IMR-90 (cell line): Measurements from ENCODE around the gene GIT1. TPM values are rescaled to one million over a fixed set of nuclear protein-coding genes. Genes with fewer than 3 reads are reported as not detected.

Experiments used
- ATAC-seq: fragments of 200-7000 bp; cut with Tn5 transposase; 2 replicates; pipeline ENCODE4 v1.9.1; 2020; ENCODE audit warnings: low read depth, mild to moderate bottlenecking, moderate library complexity
- BruUV-seq: library from RNA; stranded (reverse); fragments of 400-500 nt; replicated peaks from 2 replicates; lab custom pipeline; 2021; lab: Mats Ljungman, UMichigan
- CTCF ChIA-PET: fragments of 300-600 bp; formaldehyde crosslinking; extraction: SDS; loops from one replicate; lab custom pipeline; 2021; ENCODE audit warnings: antibody characterized with exemption; lab: Yijun Ruan, JAX
- POLR2A ChIA-PET: fragments of 300-600 bp; sonication (Branson Sonifier 250); formaldehyde crosslinking; loops from one replicate; lab custom pipeline; 2022; ENCODE audit warnings: antibody characterized with exemption; ENCODE audit not compliant: unreplicated experiment; lab: Charles Lee
- DNase-seq: peaks from one replicate; pipeline ENCODE4 v3.0.0; 2013
- H2AFZ ChIP-seq: replicated peaks from 2 replicates; pipeline ENCODE3; 2013; ENCODE audit warnings: low read length, mild to moderate bottlenecking; ENCODE audit not compliant: poor library complexity
- H2AK5ac ChIP-seq: 2 replicates; pipeline ENCODE4 v1.6.1; 2013; ENCODE audit warnings: low read depth, low read length, inconsistent platforms
- H2AK9ac ChIP-seq: replicated peaks from 2 replicates; pipeline ENCODE3; 2013; ENCODE audit warnings: mild to moderate bottlenecking, low read depth, low read length, moderate library complexity; ENCODE audit not compliant: poor library complexity
- H2BK120ac ChIP-seq: 2 replicates; pipeline ENCODE4 v1.6.1; 2013; ENCODE audit warnings: low read depth, low read length, inconsistent platforms
- H2BK15ac ChIP-seq: 3 replicates; pipeline ENCODE4 v1.6.1; 2013; ENCODE audit warnings: low read depth, low read length, inconsistent platforms
- H2BK20ac ChIP-seq: 2 replicates; pipeline ENCODE4 v1.6.1; 2013; ENCODE audit warnings: low read depth, mild to moderate bottlenecking, inconsistent platforms, low read length, moderate library complexity
- H2BK5ac ChIP-seq: 2 replicates; pipeline ENCODE4 v1.6.1; 2013; ENCODE audit warnings: mild to moderate bottlenecking, low read depth, low read length, inconsistent platforms; ENCODE audit not compliant: poor library complexity, severe bottlenecking
- H3K14ac ChIP-seq: replicated peaks from 2 replicates; pipeline ENCODE4 v1.6.1; 2013; ENCODE audit warnings: low read depth, low read length, inconsistent platforms
- H3K18ac ChIP-seq: 2 replicates; pipeline ENCODE4 v1.6.1; 2013; ENCODE audit warnings: low read depth, low read length, control low read depth
- H3K23ac ChIP-seq: 2 replicates; pipeline ENCODE4 v1.6.1; 2013; ENCODE audit warnings: low read depth, low read length, inconsistent platforms
- H3K27ac ChIP-seq: 2 replicates; pipeline ENCODE4 v1.5.1; 2013; ENCODE audit warnings: mild to moderate bottlenecking, control low read depth, low read length; ENCODE audit not compliant: insufficient read depth
- H3K27me3 ChIP-seq: 2 replicates; pipeline ENCODE4 v1.6.1; 2013; ENCODE audit warnings: low read length; ENCODE audit not compliant: control insufficient read depth, insufficient read depth
- H3K36me3 ChIP-seq: 2 replicates; pipeline ENCODE4 v1.6.1; 2013; ENCODE audit warnings: low read length, mixed read lengths; ENCODE audit not compliant: control insufficient read depth, insufficient read depth
- H3K4ac ChIP-seq: 2 replicates; pipeline ENCODE4 v1.6.1; 2013; ENCODE audit warnings: low read depth, low read length, inconsistent platforms
- H3K4me1 ChIP-seq: 2 replicates; pipeline ENCODE4 v1.6.1; 2013; ENCODE audit warnings: low read length, mixed read lengths; ENCODE audit not compliant: control insufficient read depth, insufficient read depth
- H3K4me2 ChIP-seq: 2 replicates; pipeline ENCODE4 v1.6.1; 2013; ENCODE audit warnings: low read depth, mild to moderate bottlenecking, control low read depth, low read length, moderate library complexity
- H3K4me3 ChIP-seq: 2 replicates; pipeline ENCODE4 v1.5.1; 2013; ENCODE audit warnings: low read depth, mild to moderate bottlenecking, control low read depth, low read length, moderate library complexity; ENCODE audit not compliant: insufficient read depth
- H3K56ac ChIP-seq: 2 replicates; pipeline ENCODE4 v1.6.1; 2013; ENCODE audit warnings: low read length, inconsistent platforms; ENCODE audit not compliant: insufficient read depth; ENCODE audit errors: extremely low read depth
- H3K79me1 ChIP-seq, 2 experiments: 2 replicates each; pipeline ENCODE4 v1.6.1; 2013; ENCODE audit warnings: low read length in 2 of 2, inconsistent platforms in 1 of 2, low read depth in 1 of 2
- H3K9ac ChIP-seq: 2 replicates; pipeline ENCODE4 v1.6.1; 2013; ENCODE audit warnings: low read depth, low read length, control low read depth
- H3K9me1 ChIP-seq: 2 replicates; pipeline ENCODE4 v1.6.1; 2013; ENCODE audit warnings: low read length, inconsistent platforms; ENCODE audit not compliant: insufficient read depth
- H3K9me3 ChIP-seq: 2 replicates; pipeline ENCODE4 v1.6.1; 2013; ENCODE audit warnings: low read length; ENCODE audit not compliant: control insufficient read depth, insufficient read depth
- H4K20me1 ChIP-seq: 2 replicates; pipeline ENCODE4 v1.6.1; 2013; ENCODE audit warnings: low read length, inconsistent platforms; ENCODE audit not compliant: insufficient read depth
- H4K5ac ChIP-seq: 2 replicates; pipeline ENCODE4 v1.6.1; 2013; ENCODE audit warnings: mild to moderate bottlenecking, low read depth, low read length, control low read depth
- H4K8ac ChIP-seq, 2 experiments: 2 replicates each; pipeline ENCODE4 v1.6.1; 2013; ENCODE audit warnings: low read depth in 2 of 2, low read length in 2 of 2, control low read depth in 1 of 2, inconsistent platforms in 1 of 2
- H4K91ac ChIP-seq: 2 replicates; pipeline ENCODE4 v1.6.1; 2013; ENCODE audit warnings: low read depth, low read length, inconsistent platforms; ENCODE audit not compliant: insufficient read depth
- BHLHE40 ChIP-seq: fragments of 150-350 bp; IDR thresholded peaks from 2 replicates; pipeline ENCODE4 v1.6.1; 2016; ENCODE audit warnings: mild to moderate bottlenecking, low read depth, low read length
- CEBPB ChIP-seq: IDR thresholded peaks from 2 replicates; pipeline ENCODE4 v1.6.1; 2012; ENCODE audit warnings: low read depth, low read length, improper control_type of control experiment
- CHD1 ChIP-seq: IDR thresholded peaks from 2 replicates; pipeline ENCODE4 v1.6.1; 2012; ENCODE audit warnings: low read depth, low read length, improper control_type of control experiment
- FOS ChIP-seq: fragments of 150-350 bp; IDR thresholded peaks from 2 replicates; pipeline ENCODE4 v1.6.1; 2016; ENCODE audit warnings: low read depth, low read length
- MAFK ChIP-seq: IDR thresholded peaks from 2 replicates; pipeline ENCODE4 v1.6.1; 2012; ENCODE audit warnings: low read depth, low read length, improper control_type of control experiment
- MAZ ChIP-seq: IDR thresholded peaks from 2 replicates; pipeline ENCODE4 v1.6.1; 2012; ENCODE audit warnings: low read depth, mild to moderate bottlenecking, low read length, improper control_type of control experiment, moderate library complexity, borderline replicate concordance
- MXI1 ChIP-seq: IDR thresholded peaks from 2 replicates; pipeline ENCODE4 v1.6.1; 2012; ENCODE audit warnings: low read depth, mild to moderate bottlenecking, low read length, moderate library complexity, borderline replicate concordance
- NFE2L2 ChIP-seq: fragments of 150-350 bp; IDR thresholded peaks from 2 replicates; pipeline ENCODE4 v1.6.1; 2016; ENCODE audit warnings: low read depth, mild to moderate bottlenecking, low read length
- POLR2A ChIP-seq: IDR thresholded peaks from 2 replicates; pipeline ENCODE4 v1.6.1; 2012; ENCODE audit warnings: mild to moderate bottlenecking, low read depth, low read length
- RAD21 ChIP-seq: IDR thresholded peaks from 2 replicates; pipeline ENCODE4 v1.6.1; 2012; ENCODE audit warnings: low read length, improper control_type of control experiment
- RCOR1 ChIP-seq: IDR thresholded peaks from 2 replicates; pipeline ENCODE4 v1.6.1; 2012; ENCODE audit warnings: mild to moderate bottlenecking, low read length, improper control_type of control experiment; ENCODE audit not compliant: insufficient replicate concordance
- RFX5 ChIP-seq: IDR thresholded peaks from 2 replicates; pipeline ENCODE4 v1.8.0; 2012; ENCODE audit warnings: low read depth, mild to moderate bottlenecking, low read length, moderate library complexity
- SMC3 ChIP-seq: fragments of 150-350 bp; IDR thresholded peaks from 2 replicates; pipeline ENCODE4 v1.6.1; 2016; ENCODE audit warnings: low read depth, mild to moderate bottlenecking, antibody characterized with exemption, low read length, moderate library complexity
- WGBS, 2 experiments: methylation state at CpG; one replicate each; pipeline versions ENCODE4 v1.1.5 to v1.1.7; 2013; ENCODE audit warnings: missing lambda C conversion rate in 2 of 2; ENCODE audit not compliant: insufficient read length in 1 of 2; ENCODE audit errors: extremely low coverage in 2 of 2; 5-methylcytosine and 5-hydroxymethylcytosine counted together
- dilution Hi-C: fragments of 300-500 bp; cut with HindIII; formaldehyde crosslinking; loops from one replicate; pipeline ENCODE4 v1.14.3; 2018; ENCODE audit warnings: low sequenced_read_pairs; ENCODE audit not compliant: unreplicated experiment
- in situ Hi-C: fragments of 300-500 bp; cut with MboI; formaldehyde crosslinking; loops from 3 replicates; pipeline ENCODE4 v1.14.3; 2019; ENCODE audit warnings: low sequenced_read_pairs, inconsistent platforms, mixed read lengths
- intact Hi-C: fragments of 100-400 bp; cut with micrococcal nuclease; formaldehyde crosslinking; loops from 2 replicates; pipeline ENCODE4 v1.10.0; 2022
- polyA plus RNA-seq, 3 experiments: library from polyadenylated mRNA; depleted of rRNA; stranded (reverse); fragments of >200 nt; gene quantifications; 2 replicates each; pipeline ENCODE4 v1.2.3, GENCODE V29; 2012; ENCODE audit warnings: low replicate concordance in 1 of 3
- total RNA-seq: library from RNA; depleted of rRNA; stranded (reverse); fragments of >200 nt; gene quantifications from 2 replicates; pipeline ENCODE4 v1.2.3, GENCODE V29; 2012
- TF ChIP-seq, protein P1 (sequence below): fragments of 150-350 bp; IDR thresholded peaks from 2 replicates; pipeline ENCODE4 v1.6.1; 2017; ENCODE audit warnings: mild to moderate bottlenecking, antibody characterized with exemption, low read length, low read depth
- TF ChIP-seq, protein P2 (sequence below): fragments of 150-350 bp; IDR thresholded peaks from 2 replicates; pipeline ENCODE4 v1.6.1; 2016; ENCODE audit warnings: low read depth, mild to moderate bottlenecking, low read length, moderate library complexity, borderline replicate concordance
- TF ChIP-seq, protein P3 (sequence below): conservative IDR thresholded peaks from 2 replicates; pipeline ENCODE4 v1.5.1; 2012; ENCODE audit warnings: mild to moderate bottlenecking, low read depth, low read length, improper control_type of control experiment

The GIT1 gene
- total and polyA plus RNA-seq, 2 of the 4 experiments (the other 2 are of a cell fraction) = 14.2 to 34.2 TPM

DNA sequence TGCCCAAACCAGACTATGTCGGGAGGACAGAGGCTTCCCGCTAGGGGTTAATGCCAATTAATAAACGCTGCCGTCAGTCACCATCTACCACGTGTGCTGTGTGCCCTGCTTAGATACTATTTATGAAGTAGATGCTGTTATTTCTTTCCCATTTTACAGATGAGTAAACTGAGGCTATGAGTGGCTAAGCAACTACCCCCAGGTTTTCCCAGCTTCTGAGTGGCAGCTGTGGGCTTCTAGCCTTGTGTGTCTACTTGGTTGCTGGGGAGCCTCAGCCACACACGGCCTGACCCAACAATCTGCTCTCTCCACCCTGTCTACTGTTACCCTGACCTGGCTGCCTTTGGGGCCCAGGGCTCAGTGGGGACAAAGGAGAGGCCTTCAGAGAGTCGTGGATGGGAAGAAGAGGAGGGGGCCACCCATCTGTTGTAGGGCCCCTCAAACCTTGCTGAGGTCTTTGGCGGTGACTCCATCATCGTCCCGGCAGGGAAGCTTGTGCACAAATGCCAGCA lies 7.1 kb downstream of the GIT1 start:
- H2BK15ac ChIP-seq = no peak overlapping the region
- no peak overlapping the region for H3K4me3 ChIP-seq
- H3K4me2 ChIP-seq = no peak overlapping the region
- H3K9me1 ChIP-seq = peaks cover 21% of the 10 kb centered on the region
- CTCF ChIA-PET = no interaction called here
- no peak overlapping the region for H3K14ac ChIP-seq
- H3K4me1 ChIP-seq = peaks cover 13% of the 10 kb centered on the region; the same call in 1 of the 2 replicates
- H3K56ac ChIP-seq = no peak overlapping the region
- H3K79me1 ChIP-seq = peaks cover 36 to 77% of the 10 kb centered on the region in 2 experiments
- intact Hi-C loops = no loop called here
- no peak overlapping the region for H4K91ac ChIP-seq
- no peaks in the 10 kb centered on the region for H3K9me3 ChIP-seq
- no peak overlapping the region for H3K23ac ChIP-seq
- no peak overlapping the region for H2AK5ac ChIP-seq
- no peak overlapping the region for H3K18ac ChIP-seq
- H4K8ac ChIP-seq = no peak overlapping the region
- H4K20me1 ChIP-seq = peaks cover 50% of the 10 kb centered on the region
- ATAC-seq = no peak
- POLR2A ChIA-PET = no interaction called here
- DNase-seq = no peak
- in situ Hi-C loops = no loop called here
- no peaks in the 10 kb centered on the region for H3K27me3 ChIP-seq
- H3K9ac ChIP-seq = no peak overlapping the region
- H3K4ac ChIP-seq = no peak overlapping the region
- H2BK5ac ChIP-seq = no peak overlapping the region
- no peak overlapping the region for H3K27ac ChIP-seq
- H2AK9ac ChIP-seq = no peak overlapping the region
- H2BK120ac ChIP-seq = no peak overlapping the region
- dilution Hi-C loops = no loop called here
- H3K36me3 ChIP-seq = peaks cover 42% of the 10 kb centered on the region
- 88% methylated on average over 4 of the region's 10 CpGs; no CpG with 5 or more reads in 1 of the 2 experiments for WGBS, 2 experiments
- no peak overlapping the region for H4K5ac ChIP-seq
- H2AFZ ChIP-seq = peak overlapping the region; percentile 21
- no TSS peak for BruUV-seq
- TF ChIP-seq, protein P1, sequence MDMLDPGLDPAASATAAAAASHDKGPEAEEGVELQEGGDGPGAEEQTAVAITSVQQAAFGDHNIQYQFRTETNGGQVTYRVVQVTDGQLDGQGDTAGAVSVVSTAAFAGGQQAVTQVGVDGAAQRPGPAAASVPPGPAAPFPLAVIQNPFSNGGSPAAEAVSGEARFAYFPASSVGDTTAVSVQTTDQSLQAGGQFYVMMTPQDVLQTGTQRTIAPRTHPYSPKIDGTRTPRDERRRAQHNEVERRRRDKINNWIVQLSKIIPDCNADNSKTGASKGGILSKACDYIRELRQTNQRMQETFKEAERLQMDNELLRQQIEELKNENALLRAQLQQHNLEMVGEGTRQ = no peak
- TF ChIP-seq CEBPB (no peak), MXI1 (no peak), RFX5 (no peak), FOS (no peak), RAD21 (no peak), BHLHE40 (no peak), MAZ (no peak), SMC3 (no peak), NFE2L2 (no peak), RCOR1 (no peak), POLR2A (no peak), CHD1 (no peak), MAFK (no peak)
- TF ChIP-seq, protein P2, sequence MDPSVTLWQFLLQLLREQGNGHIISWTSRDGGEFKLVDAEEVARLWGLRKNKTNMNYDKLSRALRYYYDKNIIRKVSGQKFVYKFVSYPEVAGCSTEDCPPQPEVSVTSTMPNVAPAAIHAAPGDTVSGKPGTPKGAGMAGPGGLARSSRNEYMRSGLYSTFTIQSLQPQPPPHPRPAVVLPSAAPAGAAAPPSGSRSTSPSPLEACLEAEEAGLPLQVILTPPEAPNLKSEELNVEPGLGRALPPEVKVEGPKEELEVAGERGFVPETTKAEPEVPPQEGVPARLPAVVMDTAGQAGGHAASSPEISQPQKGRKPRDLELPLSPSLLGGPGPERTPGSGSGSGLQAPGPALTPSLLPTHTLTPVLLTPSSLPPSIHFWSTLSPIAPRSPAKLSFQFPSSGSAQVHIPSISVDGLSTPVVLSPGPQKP = no peak
- TF ChIP-seq, protein P3, sequence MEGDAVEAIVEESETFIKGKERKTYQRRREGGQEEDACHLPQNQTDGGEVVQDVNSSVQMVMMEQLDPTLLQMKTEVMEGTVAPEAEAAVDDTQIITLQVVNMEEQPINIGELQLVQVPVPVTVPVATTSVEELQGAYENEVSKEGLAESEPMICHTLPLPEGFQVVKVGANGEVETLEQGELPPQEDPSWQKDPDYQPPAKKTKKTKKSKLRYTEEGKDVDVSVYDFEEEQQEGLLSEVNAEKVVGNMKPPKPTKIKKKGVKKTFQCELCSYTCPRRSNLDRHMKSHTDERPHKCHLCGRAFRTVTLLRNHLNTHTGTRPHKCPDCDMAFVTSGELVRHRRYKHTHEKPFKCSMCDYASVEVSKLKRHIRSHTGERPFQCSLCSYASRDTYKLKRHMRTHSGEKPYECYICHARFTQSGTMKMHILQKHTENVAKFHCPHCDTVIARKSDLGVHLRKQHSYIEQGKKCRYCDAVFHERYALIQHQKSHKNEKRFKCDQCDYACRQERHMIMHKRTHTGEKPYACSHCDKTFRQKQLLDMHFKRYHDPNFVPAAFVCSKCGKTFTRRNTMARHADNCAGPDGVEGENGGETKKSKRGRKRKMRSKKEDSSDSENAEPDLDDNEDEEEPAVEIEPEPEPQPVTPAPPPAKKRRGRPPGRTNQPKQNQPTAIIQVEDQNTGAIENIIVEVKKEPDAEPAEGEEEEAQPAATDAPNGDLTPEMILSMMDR = no peak
- no peak overlapping the region for H2BK20ac ChIP-seq
